ENCODE measurements around the gene ZNF618. TPM values are rescaled to one million over a fixed set of nuclear protein-coding genes. Genes with fewer than 3 reads are reported as not detected.

The ZNF618 gene
- polyA plus RNA-seq, 4 donors: 38.6 to 49.7 (median 41.8) TPM

DNA sequence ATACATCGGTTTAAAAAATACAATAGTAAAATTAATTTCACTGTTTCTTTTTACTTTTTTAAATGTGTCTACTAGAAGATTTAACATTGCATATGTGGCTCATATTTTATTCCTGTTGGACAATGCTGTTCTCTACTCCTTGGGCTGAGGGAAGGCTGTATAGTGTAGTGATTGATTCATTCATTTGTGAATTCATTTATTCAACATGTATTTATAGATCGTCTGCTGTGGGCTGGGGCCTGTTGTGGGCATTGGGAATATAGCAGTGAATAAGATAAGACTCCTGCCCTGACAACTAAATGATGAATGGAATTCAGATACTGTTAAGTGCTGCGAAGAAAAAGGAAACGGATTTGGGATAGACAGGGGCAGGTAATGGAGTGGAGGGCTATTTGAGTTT, 55.7 kb downstream of the ZNF618 start:
- no peak for DNase-seq (ENCODE audit: low read depth in 4 of 4, low spot score in 2 of 4)

DNA sequence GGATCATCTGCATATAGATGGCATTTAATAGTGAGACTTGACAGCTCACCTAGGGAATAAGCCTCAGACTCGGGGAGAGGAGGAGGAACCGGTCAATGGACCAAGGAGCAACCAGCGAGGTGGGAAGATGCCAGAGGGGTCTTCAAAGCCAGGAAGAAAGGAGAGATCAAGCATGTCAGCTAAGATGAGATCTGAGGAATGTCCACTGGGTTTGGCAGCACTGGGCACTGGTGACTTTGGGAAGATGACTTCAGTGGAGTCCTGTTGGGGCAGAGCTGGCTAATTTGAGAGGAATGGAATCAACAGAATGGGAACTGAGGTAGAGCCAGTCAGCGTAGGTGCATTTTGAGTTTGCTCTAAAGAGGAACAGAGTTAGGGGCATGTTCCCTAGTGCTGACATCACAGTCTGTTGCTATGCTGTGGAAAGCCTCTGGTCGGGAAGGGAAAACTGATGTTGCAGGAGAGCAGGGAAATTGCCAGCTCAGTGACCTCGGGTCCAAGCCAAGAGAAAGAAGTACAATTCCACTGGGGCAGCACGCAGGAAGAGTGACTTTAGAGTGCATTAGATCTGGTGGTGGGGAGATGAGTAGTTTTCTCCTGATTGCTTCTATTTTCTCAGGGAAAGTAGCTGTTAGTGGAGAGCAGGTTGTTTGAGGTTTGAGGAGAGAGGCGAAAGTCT, 56.9 kb downstream of the ZNF618 start:
- no peak for DNase-seq (ENCODE audit: low read depth in 4 of 4, low spot score in 2 of 4)

DNA sequence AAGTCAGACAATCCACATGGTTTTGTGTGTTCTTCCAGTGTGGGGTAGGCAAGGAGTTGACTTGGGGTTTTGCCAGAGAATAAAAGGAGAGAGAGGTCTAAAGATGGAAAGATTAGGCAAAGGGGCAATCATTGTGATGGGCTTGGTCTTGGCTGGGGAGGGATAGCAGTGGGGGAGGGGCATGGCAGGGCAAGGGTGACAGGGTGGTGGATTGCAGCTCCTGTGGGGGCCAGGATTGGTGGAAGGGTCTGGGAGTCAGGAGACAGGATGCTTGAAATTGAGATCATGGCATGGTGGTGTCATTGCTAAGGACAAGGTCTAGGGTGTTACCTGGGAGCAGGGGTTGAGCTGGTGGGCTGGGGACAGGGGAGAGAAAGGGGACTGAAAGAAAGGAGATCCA, 57.6 kb downstream of the ZNF618 start:
- DNase-seq (ENCODE audit: low read depth in 4 of 4, low spot score in 2 of 4): no peak

DNA sequence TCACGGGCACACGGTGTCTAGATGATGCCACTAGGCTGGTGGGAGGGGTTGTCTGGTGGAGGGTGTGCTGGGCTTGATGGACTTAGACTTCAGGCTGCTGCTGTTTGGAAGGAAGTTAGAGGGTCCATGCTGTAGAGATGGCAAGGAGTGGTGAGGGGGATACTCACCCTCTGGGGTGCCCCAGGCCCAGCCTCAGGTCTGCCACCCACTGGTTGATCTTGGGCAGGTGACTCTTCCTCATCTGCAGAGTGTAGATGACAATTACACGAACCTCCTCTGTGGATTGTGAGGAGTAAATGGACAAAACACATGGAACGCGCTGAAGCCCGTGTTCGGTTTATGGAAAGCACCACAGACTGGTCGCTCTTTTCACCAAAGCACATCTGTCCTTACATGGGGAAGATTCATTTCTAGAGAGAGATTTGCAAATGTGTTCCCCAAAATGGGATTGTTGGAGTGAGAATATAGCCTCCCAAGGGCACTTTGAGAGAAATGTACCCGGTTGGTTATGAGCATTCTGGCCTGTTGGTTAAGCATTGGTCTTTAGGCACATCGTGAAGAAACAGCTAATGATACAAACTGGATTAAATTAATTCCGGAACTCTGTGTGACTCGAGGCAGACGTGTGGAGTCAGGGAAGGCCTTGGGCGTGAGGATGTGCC, 58.2 kb downstream of the ZNF618 start:
- no peak for DNase-seq (ENCODE audit: low read depth in 4 of 4, low spot score in 2 of 4)

DNA sequence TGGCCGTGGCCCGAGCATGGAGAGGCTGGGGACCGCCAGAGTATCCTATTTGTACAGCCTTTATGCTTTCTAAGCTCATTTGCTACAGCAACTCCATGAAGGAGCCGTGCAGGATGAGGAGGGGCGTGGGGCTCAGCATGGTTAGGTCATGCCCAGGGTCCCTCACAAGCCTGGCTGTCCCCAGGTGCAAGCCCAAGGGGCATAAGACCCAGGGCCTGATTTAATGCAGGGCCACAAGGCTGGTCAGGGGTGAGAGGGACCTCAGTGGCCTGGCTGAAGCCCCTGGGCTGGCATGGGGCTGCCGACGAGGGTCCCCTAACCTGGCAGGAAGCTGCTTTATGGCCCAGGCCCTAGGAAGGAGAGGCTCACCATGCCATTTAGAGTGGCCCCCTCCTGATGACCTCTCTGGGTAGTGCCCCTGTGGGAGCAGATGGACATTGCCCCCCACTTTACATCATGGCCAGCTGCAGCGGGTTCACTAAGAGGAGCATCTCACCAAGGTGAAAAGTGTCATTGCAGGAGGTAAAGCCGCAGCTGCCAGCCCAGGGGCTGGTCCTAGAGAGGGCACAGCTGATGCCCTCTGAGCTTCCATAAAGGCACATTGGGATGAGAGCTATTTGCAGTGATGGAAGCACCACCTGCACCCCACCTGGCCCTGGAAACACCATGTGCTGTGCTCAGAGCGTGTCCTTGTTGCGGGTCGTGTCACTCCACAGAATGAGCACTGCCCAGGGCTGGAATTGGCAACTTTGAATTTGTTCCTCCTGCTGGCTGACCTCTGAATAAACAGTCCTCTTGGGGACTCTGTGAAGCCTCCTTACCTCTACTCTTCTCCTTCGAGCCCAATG, 58.9 kb downstream of the ZNF618 start:
- DNase-seq (ENCODE audit: low read depth in 4 of 4, low spot score in 2 of 4): no peak

DNA sequence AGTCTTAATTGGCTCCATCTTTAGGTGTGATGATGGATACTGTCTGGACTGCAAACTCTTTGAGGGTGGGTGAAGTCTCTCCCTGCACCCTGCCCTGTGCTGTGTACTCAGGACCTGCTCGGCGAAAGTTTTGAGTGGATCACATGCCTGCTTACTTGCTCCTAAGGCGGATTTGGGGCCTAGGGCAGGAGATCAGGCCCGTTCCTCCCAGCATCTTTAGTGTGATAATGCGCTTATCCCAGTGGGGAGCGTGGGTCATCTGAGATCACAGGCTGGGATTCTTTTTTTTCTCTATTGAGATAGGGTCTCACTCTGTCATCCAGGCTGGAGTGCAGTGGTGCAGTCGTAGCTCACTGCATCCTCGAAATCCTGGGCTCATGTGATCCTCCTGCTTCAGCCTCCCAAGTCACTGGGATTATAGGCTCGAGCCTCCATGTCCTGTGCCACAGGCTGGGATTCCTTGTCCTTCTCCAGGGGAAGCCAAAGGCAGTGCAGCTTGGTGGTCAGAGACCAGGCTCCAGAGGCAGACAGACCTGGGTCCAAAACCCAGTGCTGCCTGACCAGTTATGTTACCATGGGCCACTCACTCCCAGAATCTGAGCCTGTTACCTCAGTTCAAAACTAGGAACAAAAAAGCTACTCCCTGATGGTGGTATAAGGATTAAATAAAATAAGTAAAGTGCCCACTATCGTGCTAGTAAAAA, 59.7 kb downstream of the ZNF618 start:
- DNase-seq (ENCODE audit: low read depth in 4 of 4, low spot score in 2 of 4): no peak

DNA sequence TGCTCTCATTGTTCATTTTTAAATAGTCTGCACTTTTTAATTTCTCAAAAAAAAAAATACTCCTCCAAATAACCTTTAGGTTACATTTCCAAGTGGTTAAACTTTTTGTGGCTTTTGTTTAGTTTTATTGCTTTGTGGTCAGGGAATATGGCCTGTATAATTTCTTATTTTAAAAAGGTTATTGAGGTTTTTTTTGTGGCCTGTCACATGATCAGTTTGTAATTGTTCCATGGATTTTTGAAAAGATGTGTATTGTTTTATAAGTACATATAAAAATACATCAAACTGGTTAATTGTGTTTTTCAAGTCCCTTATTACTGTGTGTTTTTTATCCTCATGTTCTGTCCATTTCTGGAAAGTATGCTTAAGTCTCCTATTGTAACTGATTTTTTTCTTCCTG, 64.0 kb downstream of the ZNF618 start:
- DNase-seq (ENCODE audit: low read depth in 4 of 4, low spot score in 2 of 4): no peak

DNA sequence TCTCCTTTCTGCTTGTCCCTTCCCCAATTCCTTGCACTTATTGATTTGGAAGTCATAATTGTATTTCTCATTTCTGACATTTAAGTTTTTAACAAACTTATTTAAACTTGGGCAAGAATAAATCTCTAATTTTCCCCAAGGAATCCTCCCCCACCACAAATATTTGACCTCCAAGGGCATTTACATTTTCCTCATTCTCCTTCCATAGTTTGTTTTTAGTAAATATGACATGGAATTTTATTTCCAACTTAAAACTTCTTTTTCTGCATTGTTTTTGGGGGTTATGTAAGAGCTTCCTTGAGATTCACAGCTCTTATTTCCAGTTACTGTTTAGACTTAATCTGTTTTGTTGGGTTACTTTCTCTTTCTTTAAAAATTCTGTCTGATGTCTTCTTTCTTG, 64.9 kb downstream of the ZNF618 start:
- no peak for DNase-seq (ENCODE audit: low read depth in 4 of 4, low spot score in 2 of 4)

DNA sequence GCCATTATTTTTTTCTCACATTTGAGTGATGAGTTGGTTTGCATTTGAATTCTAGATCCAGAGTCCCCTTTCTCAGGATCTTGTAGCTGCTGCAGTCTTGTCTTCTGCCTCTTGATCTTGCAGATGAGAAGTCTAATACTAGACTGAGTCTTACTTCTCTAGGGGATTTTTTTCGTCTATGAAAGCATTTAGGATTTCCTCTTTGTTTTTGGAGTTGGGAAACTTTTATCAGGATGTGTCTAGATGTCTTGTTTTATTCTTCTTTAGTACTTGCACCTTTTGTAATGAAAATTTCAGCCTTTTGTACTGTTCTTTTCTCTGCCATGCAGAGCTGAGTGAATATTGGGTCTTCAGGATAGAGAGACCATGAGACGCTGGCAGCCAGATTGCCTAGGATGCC, 65.4 kb downstream of the ZNF618 start:
- DNase-seq (ENCODE audit: low read depth in 4 of 4, low spot score in 2 of 4): no peak

DNA sequence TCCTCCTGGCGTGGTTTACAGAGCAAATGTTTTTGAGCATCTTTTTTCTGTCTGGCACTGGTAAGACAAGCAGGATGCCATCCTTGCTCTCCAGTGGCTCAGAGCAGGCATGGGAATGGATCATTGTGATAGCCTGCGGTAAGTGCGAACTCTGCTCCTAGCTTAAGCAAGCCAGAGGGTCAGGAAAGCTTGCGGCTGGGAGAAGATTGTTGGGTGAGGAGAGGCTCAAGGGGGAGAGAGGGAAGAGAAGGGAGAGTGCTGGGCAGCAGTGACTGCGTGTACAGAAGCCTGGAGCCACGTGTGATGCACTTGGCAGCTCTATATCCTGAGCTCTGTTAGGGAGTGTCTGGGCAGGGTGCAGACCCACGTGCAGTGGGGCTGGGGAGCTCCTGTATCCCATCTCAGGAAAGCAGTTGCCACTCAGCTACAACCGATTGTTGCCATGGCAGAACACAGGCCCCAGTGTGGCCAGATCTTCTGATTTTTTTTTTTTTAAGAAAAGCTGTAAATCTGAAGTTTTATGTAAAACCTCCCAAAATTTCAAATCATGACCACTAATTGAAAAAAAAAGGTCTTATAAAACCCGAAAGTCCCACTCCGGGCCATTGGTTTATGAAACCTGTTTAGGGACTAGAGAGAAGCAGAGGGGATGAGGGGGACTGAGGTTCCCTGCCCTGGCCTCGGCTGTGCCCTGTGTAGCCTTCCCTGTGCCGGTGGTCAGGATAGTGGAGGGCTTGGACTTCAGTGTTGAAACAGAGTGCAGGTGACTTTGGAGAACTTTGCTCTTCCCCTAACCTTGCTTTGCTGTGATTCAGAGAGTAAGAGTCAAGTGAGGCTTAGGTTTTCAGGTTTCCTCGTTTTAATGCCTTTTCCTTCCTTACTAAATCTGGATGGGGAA, 67.3 kb downstream of the ZNF618 start:
- DNase-seq (ENCODE audit: low read depth in 4 of 4, low spot score in 2 of 4): no peak

DNA sequence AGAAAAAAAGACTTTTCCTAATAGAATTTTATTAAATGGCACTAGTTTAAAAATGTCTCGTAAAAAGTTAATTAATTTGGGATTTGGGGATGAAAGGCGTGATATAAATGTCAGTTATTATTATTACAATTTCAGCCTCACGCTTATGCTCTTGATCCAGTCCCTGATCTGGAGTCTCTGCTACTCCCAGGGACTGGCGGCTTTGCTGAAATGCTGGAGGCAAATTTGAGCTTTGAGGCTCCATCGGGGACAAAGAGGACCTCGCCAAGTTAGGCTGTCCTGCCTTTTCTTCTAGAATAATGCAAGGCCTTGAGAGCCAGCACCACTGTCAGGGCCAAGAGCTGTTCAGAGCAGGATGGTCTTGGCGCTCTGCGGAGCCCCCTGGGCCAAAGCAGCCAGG, 69.7 kb downstream of the ZNF618 start:
- DNase-seq (ENCODE audit: low read depth in 4 of 4, low spot score in 2 of 4): no peak

DNA sequence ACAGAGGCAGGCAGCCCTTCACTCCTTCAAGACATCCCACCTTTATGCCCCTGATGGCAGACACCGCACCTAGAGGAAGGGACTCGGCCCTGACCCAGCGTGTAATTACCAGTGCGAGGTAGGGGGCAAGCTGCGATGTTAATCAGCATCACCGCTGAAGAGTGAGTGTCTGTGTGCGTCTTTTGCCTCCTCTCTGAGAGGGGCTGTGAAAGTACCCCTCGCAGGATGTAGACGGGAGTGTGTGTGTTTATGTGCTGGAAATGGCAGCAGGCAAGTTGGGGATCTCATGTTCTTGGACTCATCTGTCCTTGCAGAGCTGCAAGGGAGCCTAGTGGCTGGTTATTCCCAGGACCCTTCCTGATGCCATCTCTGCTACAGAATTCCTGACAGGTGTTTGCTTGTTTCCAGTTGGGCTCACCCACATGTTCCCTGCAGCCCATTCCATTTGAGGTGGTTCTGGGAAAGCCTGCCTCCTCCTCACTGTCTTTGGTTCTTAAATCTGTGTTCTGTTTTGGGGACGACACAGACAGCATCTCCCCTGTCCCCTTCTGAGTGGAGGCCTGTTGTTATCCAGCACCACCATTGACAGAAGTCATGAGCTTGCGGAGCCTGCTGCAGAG, 70.5 kb downstream of the ZNF618 start:
- no peak for DNase-seq (ENCODE audit: low read depth in 4 of 4, low spot score in 2 of 4)

DNA sequence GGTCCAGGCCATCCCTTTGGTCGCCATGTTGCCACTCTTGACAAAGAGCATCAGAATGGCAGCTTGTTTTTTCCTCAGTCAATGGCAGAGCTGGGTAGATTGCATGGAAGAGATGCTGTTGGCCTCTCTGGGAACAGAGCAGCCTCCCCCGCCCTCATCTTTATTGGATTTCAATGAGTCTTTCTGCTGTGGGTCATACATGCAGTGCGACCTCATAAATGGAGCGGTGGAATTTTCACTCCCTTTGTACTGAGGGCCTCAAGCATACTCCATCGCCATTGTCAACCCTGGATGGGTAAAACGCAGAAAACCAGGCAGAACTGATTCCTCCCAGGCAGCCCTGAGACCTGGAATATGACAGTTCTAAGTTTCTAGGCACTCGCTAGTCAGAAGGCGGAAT, 71.8 kb downstream of the ZNF618 start:
- no peak for DNase-seq (ENCODE audit: low read depth in 4 of 4, low spot score in 2 of 4)

DNA sequence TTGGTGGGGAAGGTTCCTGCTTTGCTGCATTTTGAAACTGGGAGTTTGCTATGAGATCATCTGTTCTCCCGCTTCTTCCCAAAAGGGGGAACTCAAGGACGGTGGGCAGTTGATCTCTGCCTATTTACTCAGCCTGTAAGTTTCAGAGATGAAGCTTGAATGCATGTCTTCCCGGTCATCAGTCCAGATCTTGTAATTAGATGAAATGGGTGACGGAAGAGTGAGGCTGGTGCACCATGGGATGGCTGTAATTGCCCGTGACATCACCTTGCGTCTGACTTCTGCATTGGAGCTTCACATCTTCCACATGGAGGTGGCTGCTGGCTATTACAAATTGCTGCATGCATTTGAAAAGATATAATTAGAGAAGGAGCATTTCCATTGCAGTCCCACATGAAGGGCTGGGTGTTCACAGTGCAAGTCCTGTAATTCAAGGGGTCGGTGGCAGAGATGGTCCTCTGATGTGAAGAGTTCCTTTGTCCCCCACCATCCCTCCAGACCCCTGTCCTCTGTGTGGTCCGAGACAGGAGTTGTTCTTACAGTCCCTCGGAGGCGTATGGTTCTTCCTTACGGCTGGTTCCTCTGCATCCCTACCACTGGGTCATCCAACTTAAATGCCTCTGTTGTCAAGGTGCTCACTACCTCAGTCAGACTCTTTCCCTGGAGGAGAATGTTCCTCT, 72.9 kb downstream of the ZNF618 start:
- no peak for DNase-seq (ENCODE audit: low read depth in 4 of 4, low spot score in 2 of 4)

DNA sequence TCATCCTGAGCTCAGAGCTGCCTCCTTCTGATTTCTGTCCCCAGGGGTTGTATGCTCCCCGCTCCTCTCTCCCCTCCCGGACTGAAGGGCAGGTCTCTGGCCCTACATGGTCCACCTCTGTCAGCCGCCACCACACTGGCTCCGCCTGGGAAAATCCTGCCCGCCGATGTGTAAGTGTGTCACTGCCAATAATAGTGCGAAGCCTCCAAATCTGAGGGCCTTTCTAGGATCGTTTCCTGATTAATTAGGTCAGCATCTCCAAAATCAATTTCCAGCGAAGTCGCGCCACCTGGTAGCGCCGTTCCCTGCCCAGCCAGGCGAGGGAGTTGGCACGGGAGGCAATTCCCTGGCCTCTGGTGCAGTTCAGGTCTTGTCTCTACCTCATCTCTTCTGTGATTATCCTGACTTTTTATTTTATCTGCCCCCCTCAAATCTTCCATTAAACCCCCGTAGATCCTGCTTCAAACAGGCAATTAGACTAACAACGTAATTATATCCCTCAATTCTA, 73.5 kb downstream of the ZNF618 start:
- no peak for DNase-seq (ENCODE audit: low read depth in 4 of 4, low spot score in 2 of 4)

DNA sequence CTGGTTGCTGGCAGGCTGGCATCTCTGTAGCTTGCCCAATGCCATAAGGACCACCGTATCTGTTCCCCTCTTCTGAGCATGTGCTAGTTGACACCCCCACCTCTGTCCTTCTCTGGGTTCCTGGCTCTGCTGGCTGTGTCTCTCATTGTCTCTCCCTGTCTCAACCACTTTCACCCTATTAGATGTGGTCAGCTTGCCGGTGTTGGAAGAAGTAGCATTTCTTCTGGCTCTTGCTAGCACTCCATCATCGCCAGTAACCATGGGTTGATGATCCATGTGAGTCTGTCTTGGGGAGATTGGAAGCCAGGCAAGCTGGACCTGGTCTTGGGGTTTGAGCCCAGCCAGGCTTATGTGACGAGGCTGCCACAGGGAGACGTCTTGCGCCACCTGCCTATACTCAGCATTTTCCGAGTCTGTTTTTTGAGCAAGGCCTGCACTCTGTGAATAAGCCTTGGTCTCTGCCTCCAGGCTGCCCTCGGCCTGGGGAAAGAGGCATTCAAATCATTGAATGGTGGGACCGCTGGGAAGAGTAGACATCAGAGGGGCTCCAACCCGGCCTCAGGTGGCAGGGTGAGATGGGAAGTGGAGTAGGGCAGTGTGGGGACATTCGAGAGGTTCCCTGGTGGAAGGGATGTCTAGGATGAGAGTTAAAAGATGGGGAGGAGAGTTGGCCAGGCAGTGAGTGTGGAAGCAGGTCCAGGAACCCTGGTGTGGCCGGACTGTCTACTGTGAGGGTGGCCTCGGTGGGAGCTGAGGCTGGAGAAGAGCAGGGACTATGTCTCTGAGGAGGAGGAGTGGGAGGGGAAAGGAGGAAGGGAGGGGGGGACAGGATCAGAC, 74.3 kb downstream of the ZNF618 start:
- no peak for DNase-seq (ENCODE audit: low read depth in 4 of 4, low spot score in 2 of 4)

DNA sequence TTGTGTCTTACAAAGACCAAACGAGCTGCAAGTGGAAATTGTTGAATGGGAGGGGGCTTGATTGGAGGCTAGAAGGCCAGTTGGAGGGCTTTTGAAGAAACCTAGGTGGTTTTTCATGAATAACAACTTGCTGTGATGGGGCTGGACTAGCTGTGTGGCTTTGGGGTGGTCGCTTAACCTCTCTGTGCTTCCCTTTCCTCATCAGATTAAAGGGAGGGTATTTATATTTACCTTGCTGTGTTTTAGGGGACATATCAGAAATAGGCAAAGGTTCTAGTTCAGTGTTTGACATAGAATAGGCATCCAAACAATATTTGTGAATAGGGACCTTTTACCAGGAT, 74.9 kb downstream of the ZNF618 start:
- DNase-seq (ENCODE audit: low read depth in 4 of 4, low spot score in 2 of 4): no peak

DNA sequence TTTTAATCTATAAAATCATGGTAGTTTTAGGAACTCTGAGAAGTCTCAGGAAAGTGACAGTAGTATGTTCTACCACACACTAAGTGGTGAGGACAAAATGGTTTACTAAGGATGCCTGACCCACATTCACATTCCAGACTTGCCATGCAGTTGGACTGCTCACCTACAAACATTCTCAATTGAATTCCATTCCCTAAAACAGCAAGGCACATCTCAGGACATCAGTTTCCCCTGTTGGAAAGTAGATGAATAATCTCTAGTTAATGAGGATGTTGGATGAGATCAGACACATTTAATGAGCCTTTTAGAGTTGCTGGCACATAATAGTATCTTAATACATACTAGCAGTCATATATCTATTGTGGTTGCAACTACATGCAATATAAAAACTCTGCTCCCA, 76.6 kb downstream of the ZNF618 start:
- no peak for DNase-seq (ENCODE audit: low read depth in 4 of 4, low spot score in 2 of 4)

Measured in left renal cortex interstitium (tissue), 4 donors.